Loucy (cell line): ENCODE results near the gene NOXO1.

Source experiments
- H2AFZ ChIP-seq: fragments of 200-600 bp; sonication (generic); 2 replicates; pipeline ENCODE4 v1.6.0; 2016; ENCODE audit warnings: antibody characterized with exemption, mild to moderate bottlenecking, low read length, moderate library complexity
- H3F3A ChIP-seq: fragments of 200-600 bp; 2 replicates; pipeline ENCODE4 v1.6.0; 2016; ENCODE audit warnings: antibody characterized with exemption, low read depth, mild to moderate bottlenecking
- H3K27me3 ChIP-seq: fragments of 200-600 bp; sonication (generic); 2 replicates; pipeline ENCODE4 v1.6.1; 2014; ENCODE audit warnings: low read length, mild to moderate bottlenecking; ENCODE audit not compliant: insufficient read depth, poor library complexity, severe bottlenecking
- H3K36me3 ChIP-seq: fragments of 200-600 bp; sonication (generic); 2 replicates; pipeline ENCODE4 v1.6.1; 2016; ENCODE audit warnings: low read length; ENCODE audit not compliant: insufficient read depth
- H3K4me1 ChIP-seq: fragments of 200-600 bp; sonication (generic); 2 replicates; pipeline ENCODE4 v1.5.1; 2014; ENCODE audit warnings: low read length, mild to moderate bottlenecking; ENCODE audit not compliant: insufficient read depth, poor library complexity, severe bottlenecking
- H3K4me2 ChIP-seq: fragments of 200-600 bp; sonication (generic); 2 replicates; pipeline ENCODE4 v1.6.0; 2014; ENCODE audit warnings: antibody characterized with exemption, low read length, low read depth, mild to moderate bottlenecking; ENCODE audit not compliant: poor library complexity, severe bottlenecking
- H3K4me3 ChIP-seq: fragments of 200-600 bp; sonication (generic); 2 replicates; pipeline ENCODE4 v1.5.1; 2014; ENCODE audit warnings: low read length, mild to moderate bottlenecking, mixed read lengths; ENCODE audit not compliant: poor library complexity, severe bottlenecking
- H3K79me2 ChIP-seq: fragments of 200-600 bp; sonication (generic); 2 replicates; pipeline ENCODE4 v1.6.1; 2014; ENCODE audit warnings: low read length; ENCODE audit not compliant: insufficient read depth
- H3K9ac ChIP-seq: fragments of 200-600 bp; sonication (generic); 2 replicates; pipeline ENCODE4 v1.6.0; 2014; ENCODE audit warnings: mild to moderate bottlenecking, low read depth, low read length, moderate library complexity; ENCODE audit not compliant: poor library complexity, severe bottlenecking
- H3K9me2 ChIP-seq: fragments of 200-600 bp; sonication (generic); replicated peaks from 2 replicates; pipeline ENCODE4 v1.6.1; 2016; ENCODE audit warnings: low read depth, low read length, mixed read lengths
- H3K9me3 ChIP-seq: fragments of 200-600 bp; sonication (generic); 2 replicates; pipeline ENCODE4 v1.6.1; 2014; ENCODE audit warnings: mild to moderate bottlenecking, antibody characterized with exemption, low read length, low read depth; ENCODE audit not compliant: insufficient read depth
- H4K20me1 ChIP-seq: fragments of 200-600 bp; sonication (generic); 2 replicates; pipeline ENCODE4 v1.6.0; 2014; ENCODE audit warnings: antibody characterized with exemption, low read length, mild to moderate bottlenecking; ENCODE audit not compliant: insufficient read depth, poor library complexity, severe bottlenecking
- CTCF ChIP-seq: fragments of 200-600 bp; sonication (generic); conservative IDR thresholded peaks from 2 replicates; pipeline ENCODE4 v1.5.1; 2014; ENCODE audit warnings: mild to moderate bottlenecking, antibody characterized with exemption, low read length
- EZH2phosphoT487 ChIP-seq: fragments of 200-600 bp; IDR thresholded peaks from 2 replicates; pipeline ENCODE4 v1.6.1; 2018; ENCODE audit warnings: antibody characterized with exemption, mild to moderate bottlenecking, moderate library complexity, borderline replicate concordance

The NOXO1 gene

GRCh38 chr16:1947369-1947670 is 33.9 kb downstream of the NOXO1 start:
- Histone ChIP-seq H3K36me3 (no peaks in the 10 kb centered on the region), H3K9me3 (no peaks in the 10 kb centered on the region), H4K20me1 (no peaks in the 10 kb centered on the region), H3K9ac (no peak overlapping the region), H3K79me2 (peaks cover 6% of the 10 kb centered on the region; the same call in 1 of the 2 replicates), H3K9me2 (no peaks in the 10 kb centered on the region), H2AFZ (no peak overlapping the region), H3K4me3 (no peak overlapping the region), H3F3A (no peaks in the 10 kb centered on the region), H3K4me2 (no peak overlapping the region), H3K27me3 (no peaks in the 10 kb centered on the region), H3K4me1 (peaks cover 5% of the 10 kb centered on the region)
- TF ChIP-seq CTCF, result no peak
- TF ChIP-seq EZH2phosphoT487, result no peak

GRCh38 chr16:1946495-1947368 is 34.5 kb downstream of the NOXO1 start:
- Histone ChIP-seq H4K20me1 (no peaks in the 10 kb centered on the region), H2AFZ (no peak overlapping the region), H3K4me1 (peaks cover 5% of the 10 kb centered on the region), H3K4me3 (no peak overlapping the region), H3F3A (no peaks in the 10 kb centered on the region), H3K9me3 (no peaks in the 10 kb centered on the region), H3K27me3 (no peaks in the 10 kb centered on the region), H3K9me2 (no peaks in the 10 kb centered on the region), H3K9ac (no peak overlapping the region), H3K36me3 (no peaks in the 10 kb centered on the region), H3K4me2 (no peak overlapping the region), H3K79me2 (peaks cover 11% of the 10 kb centered on the region; the same call in 1 of the 2 replicates)
- TF ChIP-seq CTCF, result no peak
- no peak for TF ChIP-seq EZH2phosphoT487

- Histone ChIP-seq H3K27me3 (no peaks in the 10 kb centered on the region), H3F3A (no peaks in the 10 kb centered on the region), H3K4me2 (no peak overlapping the region), H4K20me1 (no peaks in the 10 kb centered on the region), H2AFZ (no peak overlapping the region), H3K4me1 (peaks cover 5% of the 10 kb centered on the region), H3K9me3 (no peaks in the 10 kb centered on the region), H3K4me3 (no peak overlapping the region), H3K36me3 (no peaks in the 10 kb centered on the region), H3K9ac (no peak overlapping the region), H3K9me2 (no peaks in the 10 kb centered on the region), H3K79me2 (peaks cover 11% of the 10 kb centered on the region; the same call in 1 of the 2 replicates)
- TF ChIP-seq EZH2phosphoT487 (no peak), CTCF (no peak)
Measured at GRCh38 chr16:1945559-1946391, 35.5 kb downstream of the NOXO1 start.
